ENCODE measurements around the gene PAK1.

PAK1 gene

GRCh38 chr11:77400271-77400670 is 73.6 kb downstream of the PAK1 start:
- Histone ChIP-seq H3K27ac (no peak overlapping the region), H3K36me3 (no peaks in the 10 kb centered on the region), H3K9me3 (no peaks in the 10 kb centered on the region), H3K4me3 (no peak overlapping the region), H3K4me1 (no peaks in the 10 kb centered on the region), H3K27me3 (no peaks in the 10 kb centered on the region)
- TF ChIP-seq CTCF (IDR thresholded peaks at IDR 0.05): no peak
- DNase-seq: no peak
- intact Hi-C loops (cut with DNase I; ENCODE audit: low total_unique reads): no loop called here

DNA sequence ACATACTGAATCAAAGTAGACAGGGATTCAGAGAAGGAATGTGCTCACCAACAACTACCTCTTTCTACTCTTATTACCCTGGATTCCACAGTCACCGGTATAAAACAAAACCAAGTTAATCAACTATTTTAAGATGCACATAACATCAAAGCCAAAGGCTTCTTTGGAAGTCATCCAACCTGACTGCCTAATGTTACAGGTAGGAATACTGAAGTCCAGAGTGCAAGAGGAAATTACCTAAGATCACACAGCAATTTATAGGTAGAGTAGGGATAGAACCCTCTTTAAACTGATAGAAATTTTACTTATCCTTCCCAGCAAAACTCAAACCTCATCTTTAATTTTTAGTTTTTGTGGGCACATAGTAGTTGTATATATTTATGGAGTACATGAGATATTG is 76.3 kb downstream of the PAK1 start:
- DNase-seq: no peak
- Histone ChIP-seq H3K27ac (no peak overlapping the region), H3K4me3 (no peak overlapping the region), H3K27me3 (no peaks in the 10 kb centered on the region), H3K9me3 (no peaks in the 10 kb centered on the region), H3K36me3 (no peaks in the 10 kb centered on the region), H3K4me1 (peaks cover 0 to 5% (median 2%) of the 10 kb centered on the region in 4 donors)
- TF ChIP-seq CTCF (IDR thresholded peaks at IDR 0.05): no peak
- intact Hi-C loops (cut with DNase I; ENCODE audit: low total_unique reads): no loop called here

GRCh38 chr11:77396911-77397310 is 77.0 kb downstream of the PAK1 start:
- Histone ChIP-seq H3K4me1 (peaks cover 0 to 11% (median 2%) of the 10 kb centered on the region in 4 donors), H3K9me3 (no peaks in the 10 kb centered on the region), H3K4me3 (no peak overlapping the region), H3K27ac (no peak overlapping the region), H3K27me3 (no peaks in the 10 kb centered on the region), H3K36me3 (no peaks in the 10 kb centered on the region)
- no peak for DNase-seq
- intact Hi-C loops (cut with DNase I; ENCODE audit: low total_unique reads): no loop called here
- no peak for TF ChIP-seq CTCF (IDR thresholded peaks at IDR 0.05)

DNA sequence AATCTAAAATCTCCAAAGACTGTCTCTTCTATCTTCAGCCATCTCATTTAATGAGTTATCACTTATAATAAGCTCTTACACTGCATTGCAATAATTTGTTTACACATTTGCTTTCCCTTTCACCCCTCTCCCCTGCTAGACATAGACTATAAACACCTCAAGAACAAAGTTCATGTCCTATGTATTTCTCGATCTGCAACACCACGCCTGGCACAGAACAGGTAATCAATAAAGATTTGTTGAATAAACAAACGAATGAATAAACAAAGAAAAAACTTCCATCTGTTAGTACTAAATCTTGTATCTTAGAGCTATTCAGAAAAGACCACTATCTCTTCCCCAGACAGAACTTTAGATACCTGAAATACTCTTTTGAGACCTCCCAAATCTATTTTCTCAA is 77.6 kb downstream of the PAK1 start:
- intact Hi-C loops (cut with DNase I; ENCODE audit: low total_unique reads): no loop called here
- DNase-seq: no peak
- Histone ChIP-seq H3K4me1 (peaks cover 0 to 11% (median 2%) of the 10 kb centered on the region in 4 donors), H3K36me3 (no peaks in the 10 kb centered on the region), H3K27me3 (no peaks in the 10 kb centered on the region), H3K27ac (no peak overlapping the region), H3K4me3 (no peak overlapping the region), H3K9me3 (no peaks in the 10 kb centered on the region)
- no peak for TF ChIP-seq CTCF (IDR thresholded peaks at IDR 0.05)

GRCh38 chr11:77395460-77396173 is 78.3 kb downstream of the PAK1 start:
- intact Hi-C loops (cut with DNase I; ENCODE audit: low total_unique reads): no loop called here
- Histone ChIP-seq H3K9me3 (no peaks in the 10 kb centered on the region), H3K4me3 (no peak overlapping the region), H3K27ac (no peak overlapping the region), H3K36me3 (no peaks in the 10 kb centered on the region), H3K4me1 (peaks cover 0 to 11% (median 2%) of the 10 kb centered on the region in 4 donors), H3K27me3 (no peaks in the 10 kb centered on the region)
- no peak for TF ChIP-seq CTCF (IDR thresholded peaks at IDR 0.05)
- no peak for DNase-seq
